A549 (cell line): ENCODE results near the gene RHOF.

ENCODE experiments used
- CTCF ChIP-seq: fragments of >200 bp; sonication (Bioruptor Twin); formaldehyde crosslinking; IDR thresholded peaks from 3 replicates; pipeline ENCODE4 v1.5.1; 2016
- EP300 ChIP-seq, 2 experiments: fragments of >200 bp; sonication (Bioruptor Twin); formaldehyde crosslinking; IDR thresholded peaks; 2 replicates in 1 of 2; 3 replicates in 1 of 2; pipeline ENCODE4 v1.6.1; 2016 to 2017
- SMC3 ChIP-seq: fragments of >200 bp; sonication (Bioruptor Twin); formaldehyde crosslinking; IDR thresholded peaks from 3 replicates; pipeline ENCODE4 v1.6.1; 2018; ENCODE audit warnings: inconsistent platforms
- TP53 ChIP-seq: fragments of 250-450 bp; sonication (Bioruptor Pico); IDR thresholded peaks from 2 replicates; pipeline ENCODE4 v1.5.0; 2021; ENCODE audit warnings: mild to moderate bottlenecking, moderate library complexity
- TF ChIP-seq, protein P1 (sequence below): fragments of 200-600 bp; sonication (generic); IDR thresholded peaks from 2 replicates; pipeline ENCODE4 v1.6.1; 2016; ENCODE audit warnings: antibody characterized with exemption, mild to moderate bottlenecking, moderate library complexity
- TF ChIP-seq, protein P2 (sequence below): IDR thresholded peaks from 2 replicates; pipeline ENCODE4 v1.6.1; 2012

DNA sequence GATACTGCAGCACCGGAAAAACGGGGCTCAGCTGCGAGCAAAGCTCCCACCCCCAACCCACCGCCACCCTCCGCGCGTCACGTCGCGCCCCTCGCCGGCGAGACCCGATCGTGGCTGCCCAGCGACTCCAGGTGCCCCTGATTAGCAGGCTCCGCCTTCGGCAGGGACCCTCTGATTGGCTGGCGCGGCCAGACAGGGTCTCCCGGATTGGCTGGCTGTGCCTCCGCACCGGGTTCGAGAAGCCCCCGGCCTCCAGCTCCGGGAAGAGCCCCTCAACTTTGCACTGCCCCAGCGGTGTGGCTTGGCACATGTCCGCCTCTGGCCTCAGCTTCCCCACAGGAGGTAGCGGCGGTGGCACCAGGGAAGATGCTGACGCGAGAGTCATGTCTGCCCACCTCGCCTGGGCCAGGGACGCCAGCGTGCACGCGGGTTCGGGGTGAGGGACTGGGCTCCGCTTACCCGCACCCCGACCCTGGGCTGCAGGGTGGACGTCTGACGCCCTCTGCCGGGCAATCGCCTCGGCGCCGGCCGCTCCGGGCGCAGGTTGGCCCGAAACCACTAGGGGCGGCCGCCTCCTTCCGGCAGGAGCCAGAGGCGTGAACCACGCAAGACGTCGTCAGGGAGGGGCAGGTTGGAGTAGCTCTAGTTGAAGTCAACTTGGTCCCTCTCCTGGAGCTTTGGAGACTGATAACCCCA is 498 bp upstream of the RHOF start:
- TF ChIP-seq EP300 (IDR thresholded peaks at IDR 0.05) (no peak), SMC3 (peak; percentile 98), CTCF (peak; percentile 100), TP53 (CRISPR knock-in tag) (peak; percentile 60; the same call in 1 of the 2 replicates)
- TF ChIP-seq, protein P1, sequence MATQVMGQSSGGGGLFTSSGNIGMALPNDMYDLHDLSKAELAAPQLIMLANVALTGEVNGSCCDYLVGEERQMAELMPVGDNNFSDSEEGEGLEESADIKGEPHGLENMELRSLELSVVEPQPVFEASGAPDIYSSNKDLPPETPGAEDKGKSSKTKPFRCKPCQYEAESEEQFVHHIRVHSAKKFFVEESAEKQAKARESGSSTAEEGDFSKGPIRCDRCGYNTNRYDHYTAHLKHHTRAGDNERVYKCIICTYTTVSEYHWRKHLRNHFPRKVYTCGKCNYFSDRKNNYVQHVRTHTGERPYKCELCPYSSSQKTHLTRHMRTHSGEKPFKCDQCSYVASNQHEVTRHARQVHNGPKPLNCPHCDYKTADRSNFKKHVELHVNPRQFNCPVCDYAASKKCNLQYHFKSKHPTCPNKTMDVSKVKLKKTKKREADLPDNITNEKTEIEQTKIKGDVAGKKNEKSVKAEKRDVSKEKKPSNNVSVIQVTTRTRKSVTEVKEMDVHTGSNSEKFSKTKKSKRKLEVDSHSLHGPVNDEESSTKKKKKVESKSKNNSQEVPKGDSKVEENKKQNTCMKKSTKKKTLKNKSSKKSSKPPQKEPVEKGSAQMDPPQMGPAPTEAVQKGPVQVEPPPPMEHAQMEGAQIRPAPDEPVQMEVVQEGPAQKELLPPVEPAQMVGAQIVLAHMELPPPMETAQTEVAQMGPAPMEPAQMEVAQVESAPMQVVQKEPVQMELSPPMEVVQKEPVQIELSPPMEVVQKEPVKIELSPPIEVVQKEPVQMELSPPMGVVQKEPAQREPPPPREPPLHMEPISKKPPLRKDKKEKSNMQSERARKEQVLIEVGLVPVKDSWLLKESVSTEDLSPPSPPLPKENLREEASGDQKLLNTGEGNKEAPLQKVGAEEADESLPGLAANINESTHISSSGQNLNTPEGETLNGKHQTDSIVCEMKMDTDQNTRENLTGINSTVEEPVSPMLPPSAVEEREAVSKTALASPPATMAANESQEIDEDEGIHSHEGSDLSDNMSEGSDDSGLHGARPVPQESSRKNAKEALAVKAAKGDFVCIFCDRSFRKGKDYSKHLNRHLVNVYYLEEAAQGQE, result no peak
- TF ChIP-seq, protein P2, sequence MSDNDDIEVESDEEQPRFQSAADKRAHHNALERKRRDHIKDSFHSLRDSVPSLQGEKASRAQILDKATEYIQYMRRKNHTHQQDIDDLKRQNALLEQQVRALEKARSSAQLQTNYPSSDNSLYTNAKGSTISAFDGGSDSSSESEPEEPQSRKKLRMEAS, result peak; percentile 98
